SK-N-DZ (cell line): Measurements from ENCODE around the gene PRR13.
"Not testable (repeated sequence)": the region's sequence is repeated elsewhere in the genome, so short reads cannot be mapped to it uniquely, and the experiment has no call there.

Experiments
- DNase-seq: peaks from one replicate; pipeline ENCODE4 v3.0.0-alpha.2; 2015; ENCODE audit warnings: low spot score

The PRR13 gene

GRCh38 chr12:53435326-53435725 is 6.2 kb upstream of the PRR13 start:
- not testable (repeated sequence) for DNase-seq

GRCh38 chr12:53439582-53439981 is 2.0 kb upstream of the PRR13 start:
- not testable (repeated sequence) for DNase-seq

- no peak for DNase-seq
Measured at GRCh38 chr12:53443955-53444354, 2.4 kb downstream of the PRR13 start.

DNA sequence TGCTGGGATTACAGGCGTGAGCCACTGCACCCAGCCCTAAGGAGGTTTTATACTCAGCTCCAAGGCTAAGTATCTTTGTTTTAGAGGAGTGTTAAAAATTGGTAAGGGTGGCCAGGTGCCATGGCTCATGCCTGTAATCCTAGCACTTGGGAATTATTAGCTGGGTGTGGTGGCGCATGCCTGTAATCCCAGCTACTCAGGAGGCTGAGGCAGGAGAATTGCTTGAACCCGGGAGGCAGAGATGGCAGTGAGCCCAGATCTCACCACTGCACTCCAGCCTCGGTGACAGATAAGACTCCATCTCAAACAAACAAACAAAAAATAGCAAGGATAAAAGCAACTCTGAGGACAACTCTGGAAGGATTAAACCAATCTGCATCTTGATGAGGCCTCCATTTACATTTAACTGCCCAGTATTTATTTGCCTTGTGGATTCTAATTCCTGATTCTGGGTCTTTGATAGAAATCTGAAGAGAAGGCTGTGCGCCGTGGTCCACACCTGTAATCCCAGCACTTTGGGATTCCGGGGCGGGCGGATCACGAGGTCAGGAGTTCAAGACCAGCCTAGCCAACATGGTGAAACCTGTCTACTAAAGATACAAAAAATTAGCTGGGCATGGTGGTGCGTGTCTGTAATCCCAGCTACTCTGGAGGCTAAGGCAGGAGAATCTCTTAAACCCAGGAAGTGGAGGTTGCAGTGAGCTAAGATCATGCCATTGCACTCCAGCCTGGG is 3.2 kb downstream of the PRR13 start:
- DNase-seq = not testable (repeated sequence)

GRCh38 chr12:53450936-53451335 is 9.4 kb downstream of the PRR13 start:
- DNase-seq = no peak

DNA sequence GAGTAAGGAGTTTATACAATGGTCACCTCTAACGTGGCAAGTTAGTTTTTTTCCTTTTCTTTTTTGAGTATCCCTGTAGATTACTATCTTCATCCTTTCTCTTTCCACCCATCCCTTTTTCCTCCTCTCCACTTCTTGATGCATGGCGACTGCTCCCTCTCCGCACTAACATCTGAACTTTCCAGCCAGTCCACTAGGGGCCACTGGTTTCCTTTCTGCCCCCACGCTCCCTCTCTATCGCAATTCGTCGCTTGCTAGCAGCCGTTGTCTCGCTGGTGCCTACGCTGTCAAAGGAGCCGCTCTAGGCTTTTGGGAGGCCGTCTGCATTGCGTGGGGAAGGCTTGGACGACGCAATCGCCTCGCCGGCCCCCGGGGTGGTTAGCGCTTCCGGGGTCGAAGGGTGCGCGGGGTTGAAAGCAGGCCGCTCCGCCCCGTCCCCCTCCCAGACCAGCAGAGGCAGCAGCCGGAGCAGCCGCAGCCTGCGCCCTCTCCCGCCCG is 10.2 kb downstream of the PRR13 start, which contains the start of gene PCBP2:
Gene PCBP2, plus strand, starts transcription at position 442 of the 498 bp plus-strand sequence. CDS start 2,699 bp downstream, outside the sequence.
- DNase-seq = peak; percentile 100

- peak; percentile 78 for DNase-seq
Measured at GRCh38 chr12:53452159-53453077, 10.9 kb downstream of the PRR13 start.

DNA sequence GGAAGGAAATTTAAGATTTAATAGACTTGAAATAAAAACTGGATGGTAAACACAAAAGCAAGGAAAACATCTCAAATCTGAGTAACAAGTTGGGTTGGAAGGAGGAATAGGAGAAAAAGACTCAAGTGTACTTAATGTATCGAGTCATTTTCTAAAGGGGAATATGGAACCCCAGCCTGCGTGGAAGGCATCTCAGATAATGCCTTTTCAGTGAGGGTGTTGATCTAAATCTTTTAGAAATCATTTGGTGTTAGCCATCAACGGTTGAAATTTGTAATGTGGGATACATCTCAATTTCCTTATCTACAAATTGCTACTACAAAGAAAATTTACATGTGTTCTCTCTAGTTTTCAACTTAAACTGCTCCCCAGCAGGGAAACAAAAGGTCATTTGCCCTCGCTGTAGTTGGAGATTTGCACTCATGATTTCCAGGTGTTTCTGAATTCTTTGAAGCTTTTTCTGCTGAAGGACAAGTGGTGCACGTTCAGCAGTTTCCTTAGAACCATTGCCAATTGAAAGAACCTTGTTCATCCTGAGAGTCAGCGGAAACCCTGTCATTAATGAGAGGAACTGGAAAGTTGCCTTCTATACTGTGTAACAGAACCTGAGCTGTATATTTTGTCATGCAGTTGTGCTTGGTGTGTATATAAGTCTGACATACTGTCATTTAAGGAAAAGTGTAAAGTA is 12.6 kb downstream of the PRR13 start:
- DNase-seq = no peak

DNA sequence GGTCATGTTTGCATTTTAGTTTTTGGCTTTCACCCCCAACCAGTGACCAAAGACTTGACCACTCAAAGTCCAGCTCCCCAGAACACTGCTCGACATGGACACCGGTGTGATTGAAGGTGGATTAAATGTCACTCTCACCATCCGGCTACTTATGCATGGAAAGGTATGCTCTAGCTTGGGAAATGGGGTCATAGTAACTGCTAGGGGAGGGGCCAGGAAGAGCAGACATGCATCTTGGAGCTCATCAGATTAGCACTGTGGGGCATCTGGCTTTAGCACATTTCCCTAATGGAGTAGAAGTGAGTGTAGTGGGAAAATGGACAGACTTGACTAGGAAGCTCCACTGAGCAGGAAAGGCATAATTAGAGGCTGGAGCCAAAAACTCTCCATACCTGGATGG is 13.2 kb downstream of the PRR13 start:
- DNase-seq = peak; percentile 74

DNA sequence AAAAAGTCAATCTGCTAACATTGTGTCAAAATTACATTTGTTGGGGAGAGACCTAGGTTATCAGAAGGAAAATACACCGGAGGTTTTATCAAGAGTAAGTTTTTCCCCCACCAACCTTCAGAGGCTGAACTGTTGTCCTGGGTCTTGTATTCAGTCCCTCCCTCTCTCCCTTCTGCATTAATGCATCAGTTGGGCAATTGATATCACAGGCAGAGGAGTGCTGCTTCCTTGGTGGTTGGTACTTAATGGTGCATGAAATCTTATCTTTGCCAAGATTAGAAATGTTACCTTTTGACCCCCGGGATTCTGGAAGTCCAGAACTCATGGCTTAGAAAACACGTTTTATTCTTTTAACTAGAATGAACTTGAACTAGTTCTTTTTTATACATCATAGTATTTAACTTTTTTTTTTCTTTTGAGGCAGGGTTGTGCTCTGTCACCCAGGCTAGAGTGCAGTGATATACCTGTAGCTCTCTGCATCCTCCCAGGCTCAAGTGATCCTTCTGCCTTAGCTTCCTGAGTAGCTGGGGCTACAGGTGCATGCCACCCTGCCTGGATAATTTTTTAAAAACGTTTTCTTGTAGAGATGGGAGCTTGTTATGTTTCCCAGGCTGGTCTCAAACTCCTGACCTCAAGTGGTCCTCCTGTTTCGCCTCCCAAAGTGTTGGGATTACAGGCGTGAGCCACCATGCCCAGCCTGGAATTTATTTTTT is 15.3 kb downstream of the PRR13 start:
- DNase-seq = no peak

DNA sequence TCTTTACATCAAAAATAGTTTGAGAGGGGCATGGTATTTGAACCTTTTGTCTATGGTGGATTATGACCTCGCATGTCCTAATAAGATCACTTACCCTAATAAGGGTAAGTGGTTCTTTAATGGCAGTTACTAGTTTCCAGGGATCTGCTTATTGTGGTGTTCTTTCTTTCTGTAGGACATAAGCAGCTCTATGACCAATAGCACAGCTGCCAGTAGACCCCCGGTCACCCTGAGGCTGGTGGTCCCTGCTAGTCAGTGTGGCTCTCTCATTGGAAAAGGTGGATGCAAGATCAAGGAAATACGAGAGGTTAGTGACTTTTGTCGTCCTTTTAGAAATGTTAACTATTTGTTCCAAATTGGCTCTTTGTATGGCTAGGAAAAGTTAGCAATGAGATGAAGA is 17.6 kb downstream of the PRR13 start:
- DNase-seq = no peak

DNA sequence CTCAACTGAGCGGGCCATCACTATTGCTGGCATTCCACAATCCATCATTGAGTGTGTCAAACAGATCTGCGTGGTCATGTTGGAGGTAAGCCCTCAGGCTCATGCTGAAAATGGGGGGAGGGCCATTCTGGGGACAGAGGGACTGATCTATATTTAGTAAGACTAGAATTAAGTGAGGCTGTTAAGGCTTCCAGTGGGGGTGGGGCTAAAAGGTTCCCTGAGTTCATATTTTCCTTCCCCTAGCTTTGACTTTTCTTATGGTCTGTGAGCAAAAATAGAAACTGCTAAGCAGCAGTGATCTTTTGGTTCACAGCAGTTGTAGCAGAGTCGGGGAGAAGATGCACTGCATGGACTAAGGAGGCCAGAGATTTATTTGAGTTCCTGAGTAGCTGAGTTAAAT is 19.5 kb downstream of the PRR13 start:
- no peak for DNase-seq

- DNase-seq = no peak
Measured at GRCh38 chr12:53461591-53461990, 20.1 kb downstream of the PRR13 start.

DNA sequence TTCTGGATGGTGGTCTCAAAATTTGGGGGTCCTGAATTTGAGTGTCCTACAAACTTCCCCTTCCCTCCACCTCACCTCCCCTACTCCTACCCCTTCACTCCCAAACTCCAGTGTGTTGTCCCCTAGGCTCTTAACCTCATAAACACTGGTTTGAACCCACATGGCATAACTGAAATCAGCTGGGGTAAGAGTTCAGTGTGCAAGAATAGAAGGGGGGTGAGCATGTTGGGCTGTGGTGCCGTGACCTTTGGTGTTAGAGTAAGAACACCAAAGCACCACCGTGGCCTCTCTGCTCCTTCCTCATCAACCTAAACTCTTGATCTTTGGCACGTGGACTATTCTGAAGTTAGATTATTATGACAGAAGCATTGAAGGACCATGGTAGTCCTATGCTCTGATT is 21.4 kb downstream of the PRR13 start:
- DNase-seq = no peak

DNA sequence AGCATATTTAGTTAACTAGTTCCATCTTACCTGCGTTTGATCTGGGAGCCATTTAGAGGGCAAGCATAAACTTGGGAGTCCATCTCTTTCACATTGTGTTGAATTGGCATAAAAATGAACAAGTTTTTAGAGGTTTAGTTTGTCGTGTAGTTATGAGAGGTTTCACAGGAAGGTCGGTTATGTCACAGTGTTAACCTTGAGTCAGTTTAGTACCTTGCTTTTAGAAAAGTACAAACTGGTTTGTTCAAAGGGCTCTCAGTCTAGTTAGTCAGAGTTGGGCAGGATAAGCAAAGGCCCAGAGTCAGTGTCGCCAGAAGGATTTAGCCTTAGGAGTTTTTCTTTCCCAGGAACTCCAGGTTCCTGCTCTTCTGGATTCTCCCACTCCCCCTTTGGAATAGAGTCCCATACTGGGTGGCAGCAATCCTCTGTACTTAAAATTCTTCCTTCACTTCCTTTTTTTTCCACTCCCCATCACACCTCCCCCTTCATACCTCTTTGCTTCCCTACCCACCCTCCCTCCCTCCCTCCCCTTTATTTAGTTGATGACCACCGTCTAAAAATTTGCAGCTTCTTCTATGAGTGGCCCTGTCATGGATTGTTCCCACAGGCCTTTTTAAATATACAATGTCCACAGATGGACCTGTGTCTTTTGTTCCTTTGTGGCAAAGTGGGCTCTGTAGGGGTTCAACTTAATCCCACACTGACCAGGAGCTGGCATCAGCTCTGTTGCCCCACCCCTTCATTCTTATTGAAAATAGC is 22.4 kb downstream of the PRR13 start:
- no peak for DNase-seq

DNA sequence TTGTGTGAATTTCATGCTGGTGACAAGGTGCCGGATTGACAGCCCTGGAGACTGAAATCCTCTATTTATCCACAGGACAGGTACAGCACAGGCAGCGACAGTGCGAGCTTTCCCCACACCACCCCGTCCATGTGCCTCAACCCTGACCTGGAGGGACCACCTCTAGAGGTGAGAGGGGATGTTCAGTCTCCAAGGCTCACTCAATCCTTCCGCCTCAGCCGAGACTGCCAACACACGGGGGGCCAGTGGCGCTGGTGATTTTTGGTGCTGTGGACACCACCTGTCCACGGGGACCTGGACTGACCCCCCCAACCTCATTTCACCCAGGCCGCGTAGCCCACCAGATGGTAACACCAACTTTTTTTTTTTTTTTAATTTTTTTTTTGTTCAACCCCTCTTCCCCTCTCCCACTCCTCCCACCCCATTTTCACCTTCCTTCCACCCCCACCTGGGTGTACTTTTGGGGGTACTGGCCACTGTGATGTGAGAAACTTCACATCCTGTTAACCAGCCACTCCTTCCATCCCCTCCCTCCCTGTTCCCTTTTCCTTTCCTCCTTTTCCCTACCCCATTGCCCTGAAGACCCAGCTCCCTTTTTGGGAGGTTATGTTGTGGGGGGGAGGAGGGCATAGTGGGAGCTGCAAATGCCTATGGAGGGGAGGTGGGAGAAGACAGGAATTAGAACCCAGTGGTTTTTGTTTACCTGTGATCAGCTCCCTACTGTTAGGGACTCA is 23.3 kb downstream of the PRR13 start:
- DNase-seq = no peak

GRCh38 chr12:53465679-53466078 is 24.1 kb downstream of the PRR13 start:
- no peak for DNase-seq

GRCh38 chr12:53466640-53467039 is 25.1 kb downstream of the PRR13 start:
- DNase-seq = no peak

GRCh38 chr12:53467082-53467481 is 25.5 kb downstream of the PRR13 start:
- no peak for DNase-seq

GRCh38 chr12:53467880-53468279 is 26.3 kb downstream of the PRR13 start:
- DNase-seq = no peak
